GM18870 (cell line): ENCODE measurements around the gene GLOD4.
"Not testable (repeated sequence)": the region's sequence is repeated elsewhere in the genome, so short reads cannot be mapped to it uniquely, and the experiment has no call there.

ENCODE experiments used
- ATAC-seq: cut with Tn5 transposase; IDR thresholded peaks from one replicate; pipeline ENCODE4 v1.9.1; 2021; ENCODE audit warnings: moderate library complexity; ENCODE audit not compliant: unreplicated experiment

Gene GLOD4

GRCh38 chr17:802901-803881 lies 21.1 kb upstream of the GLOD4 start:
- ATAC-seq: no peak

DNA sequence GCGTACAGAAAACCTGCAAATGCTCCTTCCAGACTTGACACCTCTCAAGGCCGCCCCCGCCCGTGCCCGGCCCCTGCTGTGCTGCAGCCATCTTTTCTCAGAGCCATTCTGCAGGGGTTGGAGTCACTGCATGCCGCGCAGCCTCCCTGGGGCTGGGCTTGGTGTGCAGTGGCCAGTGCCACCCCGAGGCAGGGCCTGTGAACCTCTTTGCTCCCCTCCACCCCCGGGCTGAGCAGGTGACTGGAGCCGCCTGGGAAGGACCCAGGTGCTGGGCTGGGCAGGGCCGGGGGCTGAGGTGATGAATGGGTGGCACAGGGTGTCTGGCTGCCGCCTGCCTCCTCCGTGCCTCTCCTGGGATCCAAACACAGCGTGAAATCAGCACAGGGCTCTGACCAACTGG lies 20.4 kb upstream of the GLOD4 start:
- ATAC-seq: no peak

- ATAC-seq: no peak
These were observed 19.6 kb upstream of the GLOD4 start for GRCh38 chr17:801660-802059.

DNA sequence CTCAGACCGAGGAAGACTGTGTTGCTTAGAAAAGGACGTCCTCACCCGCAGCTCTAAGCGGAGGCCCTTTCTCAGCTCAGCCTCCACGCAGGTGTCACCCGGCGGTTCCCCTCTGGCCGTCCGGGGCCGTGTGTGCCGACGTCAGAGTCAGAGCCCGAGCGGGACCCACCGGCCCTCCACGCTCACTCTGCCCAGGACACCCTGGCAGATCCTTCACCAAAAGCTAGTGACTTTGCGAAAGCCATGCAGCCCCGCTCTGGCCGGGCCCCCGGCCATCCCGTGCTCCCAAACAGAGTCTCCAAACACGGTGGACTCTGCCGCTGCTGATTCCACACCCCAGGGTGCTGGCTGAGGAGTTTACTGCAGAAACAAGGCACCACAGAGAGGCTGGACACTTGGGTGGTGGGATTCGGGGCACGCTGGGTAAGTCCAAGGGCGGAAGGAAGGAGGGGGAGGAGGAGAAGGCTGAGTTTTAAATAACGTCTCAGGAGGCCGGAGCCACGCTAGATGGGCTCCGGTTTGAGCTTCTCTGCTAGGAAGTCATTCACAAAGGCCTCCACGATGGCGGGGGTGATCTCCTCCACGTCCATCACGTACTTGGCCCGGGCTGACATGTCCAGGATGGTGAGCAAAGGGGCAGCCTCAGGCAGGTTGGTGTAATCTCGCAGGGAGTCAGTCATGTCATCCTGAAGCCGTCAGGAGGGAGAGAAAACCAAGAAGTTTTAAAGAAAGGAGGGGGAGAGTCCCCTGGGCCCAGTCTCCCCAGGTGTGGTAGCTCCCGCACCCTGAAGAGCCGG lies 18.6 kb upstream of the GLOD4 start:
- no peak for ATAC-seq

DNA sequence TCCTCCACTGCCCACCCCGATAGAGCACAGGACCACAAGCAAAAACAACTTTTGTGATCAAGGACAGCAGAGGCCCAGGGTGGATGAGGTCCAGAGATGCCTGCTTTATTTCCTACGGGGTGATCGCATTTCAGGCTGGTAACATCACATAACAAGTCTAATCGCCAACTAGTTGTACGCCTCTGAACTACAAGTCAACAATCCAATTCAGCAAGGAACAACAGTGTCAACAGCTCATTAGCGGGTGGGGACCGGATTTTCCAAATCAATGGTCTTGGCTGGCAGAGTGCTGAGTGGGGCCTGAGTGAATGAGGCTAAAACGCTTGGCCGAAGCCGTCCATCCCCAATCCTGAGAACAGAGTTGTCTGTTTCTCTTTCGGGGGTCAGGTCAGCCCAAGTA lies 17.2 kb upstream of the GLOD4 start:
- ATAC-seq: no peak

GRCh38 chr17:798246-798645 lies 16.2 kb upstream of the GLOD4 start:
- no peak for ATAC-seq

- no peak for ATAC-seq
These were observed 15.3 kb upstream of the GLOD4 start for GRCh38 chr17:797236-797840.

DNA sequence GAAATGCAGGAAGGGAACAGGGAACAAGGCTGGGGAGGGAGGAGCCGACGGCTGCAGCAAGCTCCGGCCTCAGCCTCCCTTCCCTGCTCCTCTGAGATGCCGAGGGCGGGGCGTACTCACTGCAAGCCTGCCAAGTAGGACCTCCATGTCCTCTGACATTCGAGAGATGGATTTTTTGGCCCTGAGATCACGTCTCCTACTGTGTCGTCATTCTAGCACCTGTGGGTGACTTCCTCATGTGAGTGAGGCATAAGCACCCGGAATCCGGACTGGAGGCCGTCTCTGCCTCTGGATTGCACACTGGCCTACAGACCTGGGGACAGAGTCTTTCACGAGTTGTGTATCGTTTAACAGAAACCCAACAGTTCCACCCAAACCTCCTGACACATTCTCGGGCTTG lies 14.5 kb upstream of the GLOD4 start:
- no peak for ATAC-seq

DNA sequence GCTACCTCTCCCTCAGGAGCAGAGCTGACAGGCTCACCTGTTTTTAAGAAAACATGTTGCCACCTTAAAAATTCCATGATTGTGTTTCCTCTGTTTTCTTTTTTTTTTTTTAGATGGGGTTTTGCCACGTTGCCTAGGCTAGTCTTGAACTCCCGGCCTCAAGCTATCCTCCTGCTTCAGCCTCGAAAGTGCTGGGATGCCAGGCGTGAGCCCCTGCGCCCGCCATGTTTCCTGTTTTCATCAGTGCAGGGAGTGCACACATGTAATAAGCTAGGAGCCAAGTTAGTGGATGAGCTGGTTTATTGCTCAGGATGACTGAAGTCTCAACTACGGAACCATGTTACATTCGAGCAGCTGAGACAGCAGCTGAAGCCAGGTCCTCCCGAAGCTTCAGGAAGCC lies 13.6 kb upstream of the GLOD4 start:
- ATAC-seq: no peak

- no peak for ATAC-seq
These were observed 13.2 kb upstream of the GLOD4 start for GRCh38 chr17:795276-795675.

- no peak for ATAC-seq
These were observed 12.8 kb upstream of the GLOD4 start for GRCh38 chr17:794876-795275.

GRCh38 chr17:792277-792676 lies 10.2 kb upstream of the GLOD4 start:
- no peak for ATAC-seq

GRCh38 chr17:791829-792228 lies 9.7 kb upstream of the GLOD4 start:
- ATAC-seq: no peak

DNA sequence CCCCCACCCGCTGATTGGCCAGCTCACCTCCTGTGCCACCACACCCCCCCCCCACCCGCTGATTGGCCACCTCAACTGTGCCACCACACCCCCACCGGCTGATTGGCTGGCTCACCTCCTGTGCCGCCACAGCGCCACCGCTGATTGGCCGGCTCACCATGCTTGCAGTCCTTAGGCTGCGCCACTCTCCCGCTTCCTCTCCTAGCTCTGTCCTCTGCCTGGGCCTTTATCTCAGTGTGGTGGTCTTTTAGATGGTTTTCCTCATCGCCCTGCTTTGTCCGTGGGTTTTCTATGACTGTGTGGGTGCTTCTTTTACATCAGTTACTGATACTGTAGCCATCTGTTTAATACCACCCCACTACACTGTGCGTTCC lies 8.8 kb upstream of the GLOD4 start:
- not testable (repeated sequence) for ATAC-seq

DNA sequence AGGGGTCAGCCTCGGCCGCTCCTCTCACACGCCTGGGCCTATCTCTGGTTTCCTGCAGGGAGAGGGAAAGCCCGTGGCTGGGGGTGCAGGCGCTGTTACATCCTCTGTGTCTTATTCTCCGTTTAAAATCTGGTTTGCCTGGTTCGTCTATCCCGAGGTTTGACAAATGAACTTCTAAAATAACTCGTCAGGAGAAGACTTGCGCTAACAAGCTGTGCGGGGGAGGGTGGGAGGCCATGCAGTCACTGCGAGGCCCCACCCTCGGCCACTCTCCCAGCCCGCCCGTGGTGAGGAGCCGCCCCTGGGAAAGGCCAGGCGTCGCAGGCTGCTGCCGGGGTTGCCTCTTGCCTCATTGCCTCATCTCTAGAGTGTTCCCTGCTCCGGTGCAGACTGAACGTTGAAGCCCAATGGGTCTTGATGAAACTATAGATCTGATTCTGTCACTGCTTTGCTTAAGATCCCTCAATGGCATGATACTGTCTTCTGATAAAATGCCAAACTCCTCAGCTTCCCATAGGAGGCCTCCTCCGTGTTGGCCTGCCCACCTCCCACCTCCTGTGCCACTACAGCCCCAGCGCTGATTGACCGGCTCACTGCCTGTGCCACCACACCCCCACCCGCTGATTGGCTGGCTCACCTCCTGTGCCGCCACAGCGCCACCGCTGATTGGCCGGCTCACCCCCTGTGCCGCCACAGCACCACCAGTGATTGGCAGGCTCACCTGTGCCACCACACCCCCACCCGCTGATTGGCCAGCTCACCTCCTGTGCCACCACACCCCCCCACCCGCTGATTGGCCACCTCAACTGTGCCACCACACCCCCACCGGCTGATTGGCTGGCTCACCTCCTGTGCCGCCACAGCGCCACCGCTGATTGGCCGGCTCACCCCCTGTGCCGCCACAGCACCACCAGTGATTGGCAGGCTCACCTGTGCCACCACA lies 8.1 kb upstream of the GLOD4 start:
- ATAC-seq: not testable (repeated sequence)

- ATAC-seq: no peak
These were observed 7.2 kb upstream of the GLOD4 start for GRCh38 chr17:789160-789840.

DNA sequence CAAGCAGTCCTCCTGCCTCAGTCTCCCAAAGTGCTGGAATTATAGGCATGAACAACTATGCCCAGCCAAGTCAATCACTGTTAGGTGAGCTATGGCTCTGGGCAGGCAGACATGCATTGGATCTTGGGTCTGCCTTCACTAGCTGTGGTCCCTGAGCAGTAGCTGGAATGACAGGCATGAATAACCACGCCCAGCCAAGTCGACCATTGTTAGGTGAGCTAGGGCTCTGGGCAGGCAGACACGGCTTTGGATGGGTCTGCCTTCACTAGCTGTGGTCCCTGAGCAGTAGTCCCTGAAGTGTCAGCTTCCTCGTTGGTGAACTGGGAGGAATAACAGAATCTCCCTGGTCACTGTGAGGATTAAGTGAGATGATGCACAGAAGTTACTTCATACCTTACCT lies 6.5 kb upstream of the GLOD4 start:
- ATAC-seq: no peak

GRCh38 chr17:787641-788221 lies 5.7 kb upstream of the GLOD4 start:
- no peak for ATAC-seq

GRCh38 chr17:785901-786300 lies 3.8 kb upstream of the GLOD4 start:
- not testable (repeated sequence) for ATAC-seq

DNA sequence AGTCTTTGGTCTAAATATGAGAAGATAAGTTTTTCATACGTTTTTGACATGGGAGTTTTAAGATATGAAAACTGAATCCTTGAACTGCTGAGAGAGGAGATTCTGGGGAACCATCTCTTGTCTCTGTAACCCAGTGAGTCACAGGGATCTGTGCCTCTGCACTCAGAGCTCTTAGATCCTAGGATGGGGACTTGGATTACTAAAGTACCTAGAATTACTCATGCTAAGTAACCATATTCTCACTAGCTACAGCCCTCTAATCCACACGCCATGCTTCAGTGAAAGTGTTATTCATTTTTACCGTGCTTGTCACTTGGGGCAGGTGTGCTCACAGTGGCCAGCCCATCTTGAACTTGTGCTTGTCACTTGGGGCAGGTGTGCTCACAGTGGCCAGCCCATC lies 2.1 kb upstream of the GLOD4 start:
- no peak for ATAC-seq
